Adipocyte (in vitro differentiated cells): Measurements from ENCODE around the gene CWC27.
A peak's percentile ranks its signal among the peaks of the same experiment; 100 is the strongest.
"Not testable (repeated sequence)": the region's sequence is repeated elsewhere in the genome, so short reads cannot be mapped to it uniquely, and the experiment has no call there.

Source experiments
- DNase-seq: peaks from one replicate; pipeline ENCODE4 v3.0.0-alpha.2; 2015; ENCODE audit warnings: low read depth
- H3K27me3 ChIP-seq: replicated peaks from 2 replicates; pipeline ENCODE4 v1.7.0; 2013; ENCODE audit warnings: mild to moderate bottlenecking, low read length, moderate library complexity; ENCODE audit not compliant: control insufficient read depth, insufficient read depth
- H3K36me3 ChIP-seq: 2 replicates; pipeline ENCODE4 v1.7.0; 2013; ENCODE audit warnings: low read length, mild to moderate bottlenecking, moderate library complexity; ENCODE audit not compliant: control insufficient read depth, insufficient read depth, severe bottlenecking
- H3K4me1 ChIP-seq: 2 replicates; pipeline ENCODE4 v1.7.0; 2013; ENCODE audit warnings: mild to moderate bottlenecking, low read length, moderate library complexity; ENCODE audit not compliant: control insufficient read depth, insufficient read depth
- H3K4me3 ChIP-seq: 2 replicates; pipeline ENCODE4 v1.7.0; 2013; ENCODE audit warnings: mild to moderate bottlenecking, low read length, moderate library complexity
- H3K9ac ChIP-seq: 2 replicates; pipeline ENCODE4 v1.7.0; 2013; ENCODE audit warnings: mild to moderate bottlenecking, low read length, moderate library complexity
- H3K9me3 ChIP-seq: 2 replicates; pipeline ENCODE4 v1.7.0; 2013; ENCODE audit warnings: mild to moderate bottlenecking, low read length, moderate library complexity; ENCODE audit not compliant: control insufficient read depth

The CWC27 gene

DNA sequence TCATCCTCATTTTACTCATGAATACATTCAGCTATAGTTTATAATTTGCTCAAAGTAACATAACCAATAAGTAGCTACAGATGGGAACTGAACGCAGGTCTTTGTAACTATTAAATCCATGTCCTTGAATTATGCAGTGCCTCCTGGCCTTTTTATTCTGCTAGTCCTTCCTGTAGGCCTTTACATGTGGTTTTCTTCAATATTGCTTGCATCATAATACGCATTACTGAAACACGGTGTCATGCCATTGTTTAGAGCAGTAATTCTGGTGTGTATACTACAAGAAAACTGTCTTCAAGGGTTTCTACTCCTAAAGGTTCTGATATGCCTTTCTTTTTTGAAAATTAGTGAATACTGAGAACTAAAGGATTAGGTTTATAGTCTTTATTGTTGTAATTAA lies 20.7 kb downstream of the CWC27 start:
- peaks cover 9% of the 10 kb centered on the region for H3K36me3 ChIP-seq
- H3K27me3 ChIP-seq, result no peaks in the 10 kb centered on the region
- peak; percentile 44 for DNase-seq
- no peaks in the 10 kb centered on the region for H3K9me3 ChIP-seq
- peaks cover 3% of the 10 kb centered on the region for H3K4me1 ChIP-seq
- no peak overlapping the region for H3K4me3 ChIP-seq
- no peak overlapping the region for H3K9ac ChIP-seq

DNA sequence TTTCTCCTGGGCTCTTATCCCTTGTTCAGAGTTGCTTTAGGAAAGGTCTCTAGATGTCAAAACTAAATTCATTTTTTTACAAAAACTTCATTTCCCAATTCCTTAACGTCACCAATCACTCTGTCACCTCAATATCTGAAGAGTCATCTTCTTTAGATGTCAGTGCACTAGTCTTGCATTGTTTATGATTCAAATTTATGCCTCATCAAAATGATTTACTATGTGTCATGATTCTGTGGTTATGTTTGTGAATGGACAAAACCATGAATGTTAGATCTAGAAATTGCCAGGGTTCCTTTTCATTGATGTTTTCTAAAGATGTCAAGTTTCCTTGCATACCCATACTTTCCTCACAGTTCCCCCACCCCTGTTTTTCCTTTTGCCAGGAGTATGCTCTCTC lies 21.5 kb downstream of the CWC27 start:
- H3K4me1 ChIP-seq, result no peaks in the 10 kb centered on the region
- H3K27me3 ChIP-seq, result no peaks in the 10 kb centered on the region
- H3K9ac ChIP-seq, result no peak overlapping the region
- DNase-seq, result no peak
- H3K36me3 ChIP-seq, result peaks cover 9% of the 10 kb centered on the region
- no peaks in the 10 kb centered on the region for H3K9me3 ChIP-seq
- H3K4me3 ChIP-seq, result no peak overlapping the region

DNA sequence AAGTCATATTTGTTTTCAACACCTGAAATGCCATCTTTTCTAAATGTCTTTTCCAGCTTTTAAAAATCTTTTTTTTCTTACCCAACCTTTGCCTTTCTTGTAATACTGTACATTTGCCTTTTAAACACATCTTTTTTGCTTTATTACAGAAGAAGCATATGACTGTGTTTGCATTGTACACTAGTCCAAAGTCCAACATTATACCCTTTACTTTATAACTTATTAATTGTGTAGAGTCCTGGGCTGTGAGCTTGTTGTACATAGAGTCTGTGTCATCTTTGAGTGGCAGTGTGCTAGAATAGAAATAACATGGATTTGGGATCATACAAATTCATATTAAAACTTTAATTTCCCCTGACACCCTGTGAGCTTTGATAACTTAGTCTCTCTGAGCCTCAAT lies 23.7 kb downstream of the CWC27 start:
- Histone ChIP-seq H3K36me3 (peaks cover 4% of the 10 kb centered on the region), H3K9me3 (no peaks in the 10 kb centered on the region), H3K4me3 (no peak overlapping the region), H3K4me1 (no peaks in the 10 kb centered on the region), H3K9ac (no peak overlapping the region), H3K27me3 (no peaks in the 10 kb centered on the region)
- DNase-seq, result no peak

DNA sequence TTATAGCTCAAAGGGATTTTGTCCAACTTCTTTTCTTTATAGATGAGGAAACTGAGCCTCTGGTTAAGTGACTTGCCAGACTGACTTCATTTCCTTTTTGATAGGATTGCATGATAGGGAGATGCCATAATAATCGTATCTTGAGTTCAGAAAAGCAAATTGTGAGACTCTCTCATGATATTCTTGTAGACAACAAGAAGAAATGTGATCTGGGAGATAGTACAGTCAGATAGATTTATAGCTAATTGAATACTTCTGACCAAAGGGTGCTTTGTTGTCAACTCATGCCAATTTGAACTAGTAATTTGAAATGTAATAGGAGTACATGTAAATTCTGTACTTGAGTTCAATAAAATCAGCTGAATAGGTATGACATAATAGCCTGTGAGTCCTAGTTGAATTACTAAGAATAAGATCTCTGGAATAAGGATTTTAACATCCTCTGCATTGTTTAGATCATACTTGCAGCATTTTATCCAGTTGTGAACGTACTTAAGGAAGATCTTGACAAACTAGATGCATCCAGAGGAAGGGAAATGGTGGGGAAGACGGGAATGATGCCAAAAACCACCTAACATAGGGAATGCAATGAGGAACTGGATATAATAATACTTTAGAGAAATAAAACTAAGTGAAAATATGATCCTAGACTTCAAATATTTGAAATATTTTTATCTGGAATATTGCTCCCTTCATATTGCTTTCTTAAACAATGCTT lies 25.5 kb downstream of the CWC27 start:
- Histone ChIP-seq H3K4me3 (no peak overlapping the region), H3K36me3 (peaks cover 4% of the 10 kb centered on the region), H3K9ac (no peak overlapping the region), H3K27me3 (no peaks in the 10 kb centered on the region), H3K9me3 (no peaks in the 10 kb centered on the region), H3K4me1 (no peaks in the 10 kb centered on the region)
- no peak for DNase-seq

DNA sequence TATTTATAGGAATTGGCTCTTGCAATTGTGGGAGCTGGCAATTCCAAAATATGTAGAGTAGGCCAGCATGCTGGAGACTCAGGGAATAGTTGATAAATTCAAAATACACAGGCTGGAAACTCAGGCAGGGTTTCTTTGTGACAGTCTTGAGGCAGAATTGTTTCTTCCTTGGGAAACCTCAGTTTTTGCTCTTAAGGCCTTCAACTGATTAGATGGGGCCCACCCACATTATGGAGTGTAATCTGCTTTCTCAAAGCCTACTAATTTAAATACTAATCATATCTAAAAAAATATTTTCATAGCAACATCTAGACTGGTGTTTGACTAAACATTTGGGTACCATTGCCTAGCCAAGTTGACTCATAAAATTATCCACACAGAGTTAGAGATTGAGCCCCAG lies 27.6 kb downstream of the CWC27 start:
- no peaks in the 10 kb centered on the region for H3K4me1 ChIP-seq
- no peak for DNase-seq
- no peak overlapping the region for H3K4me3 ChIP-seq
- no peaks in the 10 kb centered on the region for H3K9me3 ChIP-seq
- H3K36me3 ChIP-seq, result peaks cover 7% of the 10 kb centered on the region
- no peak overlapping the region for H3K9ac ChIP-seq
- no peaks in the 10 kb centered on the region for H3K27me3 ChIP-seq

DNA sequence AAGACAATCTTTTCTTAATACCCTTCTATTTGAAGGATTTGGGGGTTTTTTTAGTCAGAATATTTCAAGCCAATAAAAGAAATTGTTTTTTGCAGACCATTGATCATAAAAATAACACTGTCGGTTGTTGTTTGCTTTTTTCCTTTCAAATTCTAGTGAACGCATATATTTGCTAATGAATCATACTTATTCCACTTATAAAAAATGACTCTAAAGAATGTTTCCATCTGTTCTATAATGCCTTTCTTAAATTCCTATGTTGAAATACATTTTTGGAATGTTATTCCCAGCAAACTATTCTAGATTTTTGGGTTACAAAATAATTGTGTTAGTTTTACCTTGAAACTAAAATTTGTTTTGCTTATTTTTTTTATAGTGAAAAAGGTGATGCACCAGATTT lies 32.2 kb downstream of the CWC27 start:
- peak; percentile 61 for DNase-seq
- H3K4me3 ChIP-seq, result no peak overlapping the region
- peaks cover 25% of the 10 kb centered on the region for H3K36me3 ChIP-seq
- no peaks in the 10 kb centered on the region for H3K4me1 ChIP-seq
- no peaks in the 10 kb centered on the region for H3K27me3 ChIP-seq
- H3K9me3 ChIP-seq, result no peaks in the 10 kb centered on the region
- H3K9ac ChIP-seq, result no peak overlapping the region

DNA sequence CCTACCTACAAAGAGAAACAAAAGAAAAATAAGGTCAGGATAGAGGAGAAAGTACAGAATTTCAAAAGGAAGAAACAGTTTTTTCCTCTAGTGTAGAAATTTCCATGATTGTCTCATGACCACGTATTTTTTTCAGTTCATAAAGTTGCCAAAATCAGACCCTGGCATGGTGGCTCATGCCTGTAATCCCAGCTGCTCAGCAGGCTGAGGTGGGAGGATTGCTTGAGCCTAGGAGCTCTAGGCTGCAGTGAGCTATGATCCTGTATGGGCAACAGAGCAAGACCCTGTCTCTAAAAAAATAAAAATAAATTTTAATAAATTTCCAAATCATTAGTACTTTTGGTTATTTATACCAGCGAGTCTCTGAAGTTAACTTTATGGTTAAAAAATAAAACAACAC lies 37.8 kb downstream of the CWC27 start:
- DNase-seq, result no peak
- peaks cover 24% of the 10 kb centered on the region for H3K36me3 ChIP-seq
- H3K9me3 ChIP-seq, result no peaks in the 10 kb centered on the region
- H3K9ac ChIP-seq, result no peak overlapping the region
- H3K4me3 ChIP-seq, result no peak overlapping the region
- no peaks in the 10 kb centered on the region for H3K27me3 ChIP-seq
- no peaks in the 10 kb centered on the region for H3K4me1 ChIP-seq

DNA sequence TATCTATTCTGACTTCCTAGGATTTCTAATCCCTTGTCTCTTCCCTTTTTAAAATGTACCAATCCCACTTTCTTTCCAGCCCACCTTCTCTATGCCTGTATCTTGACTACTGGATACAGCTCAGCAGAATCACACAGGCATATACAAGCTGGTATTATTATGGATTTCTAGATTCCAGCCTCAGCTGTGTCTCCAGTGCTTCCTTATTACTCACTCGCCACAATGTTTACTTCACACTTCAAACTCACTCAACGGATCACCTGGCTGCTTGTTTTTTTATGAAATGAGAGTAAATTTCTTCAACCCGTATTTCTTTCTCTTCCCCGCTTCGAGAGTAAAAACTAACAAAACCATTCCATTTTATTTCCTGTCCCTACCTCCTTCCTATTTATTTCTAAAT lies 38.8 kb downstream of the CWC27 start:
- Histone ChIP-seq H3K36me3 (peaks cover 24% of the 10 kb centered on the region), H3K9ac (no peak overlapping the region), H3K4me3 (no peak overlapping the region), H3K9me3 (no peaks in the 10 kb centered on the region), H3K4me1 (no peaks in the 10 kb centered on the region), H3K27me3 (no peaks in the 10 kb centered on the region)
- DNase-seq, result no peak

DNA sequence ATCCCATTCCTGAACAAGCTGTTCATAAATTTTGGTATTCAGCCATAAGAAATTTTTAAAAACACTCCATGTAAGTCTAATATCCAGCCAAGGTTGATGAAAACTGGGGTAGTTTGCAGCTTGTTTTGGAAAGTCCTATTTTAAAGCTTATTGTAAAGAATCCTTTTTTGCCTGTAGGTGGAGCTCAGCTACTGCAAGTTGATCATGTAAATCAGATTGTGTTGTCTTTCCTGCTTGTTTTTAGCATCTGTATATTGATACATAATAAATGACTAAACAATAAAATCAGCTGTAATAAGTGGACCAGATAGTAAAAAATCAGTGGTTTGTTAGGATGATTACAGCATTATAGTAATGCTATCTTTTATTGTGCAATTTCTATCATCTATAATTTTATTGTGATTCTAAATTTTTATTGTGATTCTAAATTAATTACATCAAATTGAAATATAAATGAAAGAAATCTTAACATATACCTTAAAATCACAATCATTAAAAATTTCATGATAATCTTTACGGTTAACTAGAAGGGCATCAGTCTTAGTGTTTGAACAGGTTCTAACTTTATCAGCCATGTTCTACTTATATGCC lies 42.4 kb downstream of the CWC27 start:
- DNase-seq, result peak; percentile 87
- Histone ChIP-seq H3K9ac (no peak overlapping the region), H3K36me3 (peaks cover 9% of the 10 kb centered on the region), H3K4me1 (no peaks in the 10 kb centered on the region), H3K27me3 (no peaks in the 10 kb centered on the region), H3K4me3 (no peak overlapping the region), H3K9me3 (no peaks in the 10 kb centered on the region)

DNA sequence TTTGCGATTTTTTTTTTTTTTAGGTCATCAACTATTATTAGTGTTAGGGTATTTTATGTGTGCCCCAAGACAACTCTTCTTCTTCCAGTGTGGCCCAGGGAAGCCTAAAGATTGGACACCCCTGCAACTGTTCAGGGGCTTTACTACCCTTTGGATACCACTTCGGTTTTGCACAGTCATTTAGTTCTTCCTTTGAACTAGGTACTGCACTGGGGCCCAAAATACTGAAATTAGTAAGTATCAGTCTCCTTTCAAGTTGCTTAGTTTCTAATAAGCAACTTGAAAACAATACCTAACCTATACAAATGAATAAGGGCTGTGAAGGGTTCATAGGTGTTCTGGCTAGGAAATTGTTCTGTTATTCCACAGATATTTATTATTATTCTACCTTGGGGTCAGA lies 45.3 kb downstream of the CWC27 start:
- H3K9ac ChIP-seq, result no peak overlapping the region
- no peaks in the 10 kb centered on the region for H3K4me1 ChIP-seq
- H3K4me3 ChIP-seq, result no peak overlapping the region
- H3K27me3 ChIP-seq, result no peaks in the 10 kb centered on the region
- no peaks in the 10 kb centered on the region for H3K9me3 ChIP-seq
- peaks cover 3% of the 10 kb centered on the region for H3K36me3 ChIP-seq
- no peak for DNase-seq

DNA sequence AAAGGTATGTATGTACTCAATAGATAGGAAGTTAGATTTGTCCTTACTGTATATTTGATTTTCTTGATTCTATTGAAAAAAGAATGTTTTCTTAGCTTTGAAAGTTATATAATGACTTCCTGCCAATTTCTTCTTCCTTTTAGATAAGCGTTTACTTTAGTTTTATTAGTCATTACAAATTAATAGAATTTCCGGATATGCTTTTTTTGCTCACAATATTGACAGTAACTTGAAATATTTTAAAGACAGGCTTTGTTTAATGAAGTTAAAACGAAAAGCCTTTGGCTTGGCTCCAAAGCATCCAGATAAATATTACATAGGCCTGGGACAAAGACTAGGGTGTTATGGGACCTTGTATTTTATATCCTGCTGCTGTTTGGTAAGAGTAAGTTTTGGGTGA lies 49.5 kb downstream of the CWC27 start:
- Histone ChIP-seq H3K36me3 (peaks cover 3% of the 10 kb centered on the region), H3K4me1 (no peaks in the 10 kb centered on the region), H3K9ac (no peak overlapping the region), H3K4me3 (no peak overlapping the region), H3K27me3 (no peaks in the 10 kb centered on the region), H3K9me3 (no peaks in the 10 kb centered on the region)
- DNase-seq, result no peak

DNA sequence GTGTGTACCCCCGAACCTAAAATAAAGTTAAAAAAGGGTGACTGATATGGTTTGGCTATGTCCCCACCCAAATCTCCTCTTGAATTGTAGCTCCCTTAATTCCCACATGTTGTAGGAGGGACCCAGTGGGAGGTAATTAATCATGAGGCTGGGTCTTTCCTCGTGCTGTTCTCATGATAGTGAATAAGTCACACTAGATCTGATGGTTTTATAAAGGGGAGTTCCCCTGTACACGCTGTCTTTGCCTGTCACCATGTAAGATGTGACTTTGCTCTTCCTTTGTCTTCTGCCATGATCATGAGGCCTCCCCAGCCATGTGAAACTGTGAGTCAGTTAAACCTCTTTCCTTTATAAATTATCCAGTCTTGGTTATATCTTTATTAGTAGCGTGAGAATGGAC lies 50.6 kb downstream of the CWC27 start:
- not testable (repeated sequence) for H3K27me3 ChIP-seq, H3K36me3 ChIP-seq, H3K4me1 ChIP-seq, DNase-seq, H3K4me3 ChIP-seq, H3K9ac ChIP-seq, H3K9me3 ChIP-seq
